ENCODE results near the gene PLXNC1. TPM values are rescaled to one million over a fixed set of nuclear protein-coding genes. Genes with fewer than 3 reads are reported as not detected.

PLXNC1 gene
- total and polyA plus RNA-seq, 3 donors from 2014 or later: 36.5 to 201 (median 96.5) TPM

- H3K4me3 ChIP-seq: no peak overlapping the region
- H3K36me3 ChIP-seq (ENCODE audit: low read depth, missing control alignments): no peaks in the 10 kb centered on the region
- no peaks in the 10 kb centered on the region for H3K27me3 ChIP-seq
- H3K4me1 ChIP-seq: peaks cover 20% of the 10 kb centered on the region
- no peak for TF ChIP-seq CTCF (IDR thresholded peaks at IDR 0.05)
- no peak for TF ChIP-seq POLR2A (IDR thresholded peaks at IDR 0.05)
- intact Hi-C loops (cut with DNase I; ENCODE audit: low total_unique reads): loop anchor here (5.0 kb wide), 1 partner anchor 389 kb away; no protein-coding TSS in a partner anchor
- H3K9me3 ChIP-seq: no peaks in the 10 kb centered on the region
- WGBS, 2 donors: 76 to 84% methylated on average over 7 of the region's 7 CpGs
- no peak overlapping the region for H3K27ac ChIP-seq
- no peak for DNase-seq
Observed at GRCh38 chr12:94143438-94143837, 4.9 kb upstream of the PLXNC1 start.

GRCh38 chr12:94143951-94144350, 4.4 kb upstream of the PLXNC1 start:
- Histone ChIP-seq H3K36me3 (ENCODE audit: low read depth, missing control alignments) (no peaks in the 10 kb centered on the region), H3K4me3 (no peak overlapping the region), H3K27me3 (no peaks in the 10 kb centered on the region), H3K9me3 (no peaks in the 10 kb centered on the region), H3K27ac (no peak overlapping the region), H3K4me1 (peaks cover 20% of the 10 kb centered on the region)
- TF ChIP-seq CTCF (IDR thresholded peaks at IDR 0.05) (no peak), POLR2A (IDR thresholded peaks at IDR 0.05) (no peak)
- no peak for DNase-seq
- intact Hi-C loops (cut with DNase I; ENCODE audit: low total_unique reads): loop anchor here (5.0 kb wide), 1 partner anchor 388 kb away; no protein-coding TSS in a partner anchor
- WGBS, 2 donors: 87 to 90% methylated on average over 5 of the region's 5 CpGs

GRCh38 chr12:94144781-94145180, 3.6 kb upstream of the PLXNC1 start:
- Histone ChIP-seq H3K4me3 (no peak overlapping the region), H3K4me1 (peaks cover 20% of the 10 kb centered on the region), H3K27me3 (no peaks in the 10 kb centered on the region), H3K36me3 (ENCODE audit: low read depth, missing control alignments) (no peaks in the 10 kb centered on the region), H3K27ac (no peak overlapping the region), H3K9me3 (no peaks in the 10 kb centered on the region)
- DNase-seq: no peak
- TF ChIP-seq POLR2A (IDR thresholded peaks at IDR 0.05) (no peak), CTCF (IDR thresholded peaks at IDR 0.05) (no peak)
- intact Hi-C loops (cut with DNase I; ENCODE audit: low total_unique reads): loop anchor here (5.0 kb wide), 1 partner anchor 388 kb away; no protein-coding TSS in a partner anchor
- WGBS, 2 donors: 75 to 78% methylated on average over 3 of the region's 3 CpGs

GRCh38 chr12:94145191-94145983, 3.0 kb upstream of the PLXNC1 start:
- intact Hi-C loops (cut with DNase I; ENCODE audit: low total_unique reads): no loop called here

More at GRCh38 chr12:94145191-94145983, 3.0 kb upstream of the PLXNC1 start:
- no peak for TF ChIP-seq POLR2A (IDR thresholded peaks at IDR 0.05)
- peak; percentile 29 to 34 (median 33) for TF ChIP-seq CTCF (IDR thresholded peaks at IDR 0.05)
- Histone ChIP-seq H3K27me3 (no peaks in the 10 kb centered on the region), H3K9me3 (no peaks in the 10 kb centered on the region), H3K4me3 (no peak overlapping the region), H3K36me3 (ENCODE audit: low read depth, missing control alignments) (no peaks in the 10 kb centered on the region), H3K4me1 (peaks cover 20% of the 10 kb centered on the region), H3K27ac (no peak overlapping the region)
- WGBS, 2 donors: 41 to 50% methylated on average over 12 of the region's 12 CpGs
- DNase-seq: peak; percentile 47
